ENCODE data around the gene ACTR3. TPM values are rescaled to one million over a fixed set of nuclear protein-coding genes. Genes with fewer than 3 reads are reported as not detected.

The ACTR3 gene
- total RNA-seq, 1 donor from 2014 or later, result 638 TPM

- Mint-ChIP-seq H3K9me3 (no peaks in the 10 kb centered on the region), H3K36me3 (ENCODE audit: low read depth) (peaks cover 25% of the 10 kb centered on the region), H3K27me3 (no peaks in the 10 kb centered on the region), H3K4me3 (no peak overlapping the region), H3K27ac (no peak overlapping the region), H3K4me1 (peaks cover 30% of the 10 kb centered on the region)
- DNase-seq (no peak), ATAC-seq (ENCODE audit: low read depth) (no peak)
- TF ChIP-seq CTCF (IDR thresholded peaks at IDR 0.05), result no peak
- intact Hi-C loops (cut with micrococcal nuclease), result loop anchor here (10.0 kb wide), 1 partner anchor 590 kb away; no protein-coding TSS in a partner anchor
- CTCF ChIA-PET, result interaction anchor here (0.6 kb wide), 1 partner anchor 21 kb away, joined by 3 read pairs; no protein-coding TSS in a partner anchor
- POLR2A ChIA-PET, result interaction anchor here (0.5 kb wide), 1 partner anchor 180 kb away, joined by 3 read pairs; no protein-coding TSS in a partner anchor
Measured at GRCh38 chr2:113964436-113964835, 74.5 kb downstream of the ACTR3 start.

GRCh38 chr2:113965228-113965627 is 75.3 kb downstream of the ACTR3 start:
- DNase-seq (no peak), ATAC-seq (ENCODE audit: low read depth) (no peak)
- intact Hi-C loops (cut with micrococcal nuclease), result loop anchor here (10.0 kb wide), 1 partner anchor 590 kb away; no protein-coding TSS in a partner anchor
- no peak for TF ChIP-seq CTCF (IDR thresholded peaks at IDR 0.05)
- H3K4me3 Mint-ChIP-seq, result no peak overlapping the region
- peaks cover 19% of the 10 kb centered on the region for H3K36me3 Mint-ChIP-seq (ENCODE audit: low read depth)
- no peaks in the 10 kb centered on the region for H3K27me3 Mint-ChIP-seq
- peak overlapping the region; percentile 27 for H3K27ac Mint-ChIP-seq
- ChIA-PET POLR2A (interaction anchor here (0.7 kb wide), 1 partner anchor 61 kb away, joined by 5 read pairs; no protein-coding TSS in a partner anchor), CTCF (interaction anchor here (1.3 to 2.1 kb wide), 3 partner anchors 12 to 31 kb away, joined by 3 to 4 read pairs (median 3); no protein-coding TSS in a partner anchor)
- H3K4me1 Mint-ChIP-seq, result peaks cover 30% of the 10 kb centered on the region
- H3K9me3 Mint-ChIP-seq, result no peaks in the 10 kb centered on the region

- Mint-ChIP-seq H3K4me3 (no peak overlapping the region), H3K9me3 (no peaks in the 10 kb centered on the region), H3K27me3 (no peaks in the 10 kb centered on the region), H3K27ac (peak overlapping the region; percentile 41), H3K36me3 (ENCODE audit: low read depth) (peaks cover 19% of the 10 kb centered on the region), H3K4me1 (peaks cover 30% of the 10 kb centered on the region)
- POLR2A ChIA-PET, result interaction anchor here (0.7 to 1.5 kb wide), 3 partner anchors 9 to 210 kb away, joined by 3 to 7 read pairs (median 5); partner anchors contain the start of gene SLC35F5
- TF ChIP-seq CTCF (IDR thresholded peaks at IDR 0.05), result no peak
- DNase-seq (no peak), ATAC-seq (ENCODE audit: low read depth) (peak; percentile 85)
- intact Hi-C loops (cut with micrococcal nuclease), result loop anchor here (10.0 kb wide), 1 partner anchor 589 kb away; no protein-coding TSS in a partner anchor
- CTCF ChIA-PET, result interaction anchor here (1.0 to 2.1 kb wide), 4 partner anchors 11 to 209 kb away, joined by 3 to 4 read pairs (median 3); partner anchors contain the start of gene SLC35F5
Measured at GRCh38 chr2:113965644-113966043, 75.8 kb downstream of the ACTR3 start.

- ATAC-seq (ENCODE audit: low read depth) (no peak), DNase-seq (no peak)
- H3K36me3 Mint-ChIP-seq (ENCODE audit: low read depth), result peaks cover 21% of the 10 kb centered on the region
- no peak overlapping the region for H3K4me3 Mint-ChIP-seq
- intact Hi-C loops (cut with micrococcal nuclease), result loop anchor here (10.0 kb wide), 1 partner anchor 589 kb away; no protein-coding TSS in a partner anchor
- no peak for TF ChIP-seq CTCF (IDR thresholded peaks at IDR 0.05)
- peaks cover 31% of the 10 kb centered on the region for H3K4me1 Mint-ChIP-seq
- POLR2A ChIA-PET, result interaction anchor here (0.9 to 1.5 kb wide), 3 partner anchors 10 to 210 kb away, joined by 3 to 7 read pairs (median 4); partner anchors contain the start of gene SLC35F5
- H3K9me3 Mint-ChIP-seq, result no peaks in the 10 kb centered on the region
- CTCF ChIA-PET, result interaction anchor here (0.8 to 2.1 kb wide), 5 partner anchors 9 to 210 kb away, joined by 3 to 4 read pairs (median 3); partner anchors contain the start of gene SLC35F5
- no peaks in the 10 kb centered on the region for H3K27me3 Mint-ChIP-seq
- no peak overlapping the region for H3K27ac Mint-ChIP-seq
Measured at GRCh38 chr2:113966171-113966570, 76.3 kb downstream of the ACTR3 start.

GRCh38 chr2:113966832-113967231 is 76.9 kb downstream of the ACTR3 start:
- ChIA-PET CTCF (interaction anchor here (0.8 to 2.1 kb wide), 3 partner anchors 8 to 12 kb away, joined by 3 to 4 read pairs (median 3); no protein-coding TSS in a partner anchor), POLR2A (interaction anchor here (0.9 to 1.5 kb wide), 3 partner anchors 10 to 211 kb away, joined by 3 to 7 read pairs (median 4); partner anchors contain the start of gene SLC35F5)
- H3K36me3 Mint-ChIP-seq (ENCODE audit: low read depth), result peaks cover 21% of the 10 kb centered on the region
- no peaks in the 10 kb centered on the region for H3K9me3 Mint-ChIP-seq
- ATAC-seq (ENCODE audit: low read depth) (no peak), DNase-seq (no peak)
- H3K4me3 Mint-ChIP-seq, result no peak overlapping the region
- intact Hi-C loops (cut with micrococcal nuclease), result loop anchor here (10.0 kb wide), 1 partner anchor 588 kb away; no protein-coding TSS in a partner anchor
- no peaks in the 10 kb centered on the region for H3K27me3 Mint-ChIP-seq
- H3K27ac Mint-ChIP-seq, result peak overlapping the region; percentile 51
- TF ChIP-seq CTCF (IDR thresholded peaks at IDR 0.05), result no peak
- peaks cover 38% of the 10 kb centered on the region for H3K4me1 Mint-ChIP-seq

All from activated B cell treated with CpG ODN at 0.5 μM for 24 hours (primary cell).